CD14-positive monocyte (primary cell): ENCODE results near the gene GCC2. TPM values are rescaled to one million over a fixed set of nuclear protein-coding genes. Genes with fewer than 3 reads are reported as not detected.

Experiments used
- DNase-seq, 3 donors: peaks; one replicate each; pipeline ENCODE4 v3.0.0-alpha.2; 2011 to 2022
- H2AFZ ChIP-seq: 2 replicates; pipeline ENCODE4 v1.6.0; 2012; ENCODE audit warnings: mild to moderate bottlenecking, low read depth, low read length, inconsistent platforms; ENCODE audit not compliant: insufficient read depth, poor library complexity, severe bottlenecking
- H3K27ac ChIP-seq, 2 donors: 1 replicate in 1 of 2; 2 replicates in 1 of 2; pipeline ENCODE4 v1.5.1; 2012 to 2013; ENCODE audit warnings: low read length in 2 of 2, control low read depth in 1 of 2, inconsistent platforms in 1 of 2, low read depth in 1 of 2, mild to moderate bottlenecking in 1 of 2
- H3K27me3 ChIP-seq, 2 donors: one replicate each; pipeline versions ENCODE4 v1.6.0 to v1.6.1; 2011 to 2013; ENCODE audit warnings: low read length in 2 of 2; ENCODE audit not compliant: control insufficient read depth in 2 of 2, insufficient read depth in 2 of 2
- H3K36me3 ChIP-seq, 2 donors: replicated peaks in 1 of 2; 1 replicate in 1 of 2; 2 replicates in 1 of 2; pipeline versions ENCODE4 v1.5.1 to v1.6.1; 2012 to 2013; ENCODE audit warnings: low read length in 2 of 2, control low read depth in 1 of 2, inconsistent platforms in 1 of 2, mild to moderate bottlenecking in 1 of 2; ENCODE audit not compliant: insufficient read depth in 2 of 2, control insufficient read depth in 1 of 2
- H3K4me1 ChIP-seq, 2 donors: 1 replicate in 1 of 2; 2 replicates in 1 of 2; pipeline versions ENCODE4 v1.5.1 to v1.6.1; 2012 to 2013; ENCODE audit warnings: low read length in 2 of 2, control low read depth in 1 of 2, inconsistent platforms in 1 of 2, mild to moderate bottlenecking in 1 of 2, moderate library complexity in 1 of 2; ENCODE audit not compliant: insufficient read depth in 2 of 2, control insufficient read depth in 1 of 2
- H3K4me2 ChIP-seq: replicated peaks from 2 replicates; pipeline ENCODE3; 2012; ENCODE audit warnings: low read length, moderate library complexity, mild to moderate bottlenecking; ENCODE audit not compliant: poor library complexity, severe bottlenecking; ENCODE audit errors: extremely low read depth
- H3K4me3 ChIP-seq, 3 experiments: fragments of 200-600 bp in 1 of 3; sonication (generic) in 1 of 3; replicated peaks in 1 of 3; 1 replicate in 2 of 3; 2 replicates in 1 of 3; pipeline ENCODE4 v1.5.1; 2011 to 2013; ENCODE audit warnings: low read length in 3 of 3, mild to moderate bottlenecking in 3 of 3, control low read depth in 2 of 3, low read depth in 2 of 3, inconsistent platforms in 1 of 3, moderate library complexity in 1 of 3
- H3K79me2 ChIP-seq: 2 replicates; pipeline ENCODE4 v1.6.0; 2012; ENCODE audit warnings: mild to moderate bottlenecking, control low read depth, inconsistent platforms, low read length, moderate library complexity; ENCODE audit not compliant: insufficient read depth
- H3K9ac ChIP-seq: 2 replicates; pipeline ENCODE4 v1.6.0; 2017; ENCODE audit warnings: low read length, mild to moderate bottlenecking; ENCODE audit not compliant: insufficient read depth, poor library complexity, severe bottlenecking
- H3K9me3 ChIP-seq, 2 donors: replicated peaks in 1 of 2; 1 replicate in 1 of 2; 2 replicates in 1 of 2; pipeline versions ENCODE4 v1.5.1 to v1.6.1; 2012 to 2013; ENCODE audit warnings: low read length in 2 of 2, control low read depth in 1 of 2; ENCODE audit not compliant: control insufficient read depth in 1 of 2, insufficient read depth in 1 of 2
- H4K20me1 ChIP-seq: 2 replicates; pipeline ENCODE4 v1.6.0; 2012; ENCODE audit warnings: mild to moderate bottlenecking, low read length, control low read depth, moderate library complexity; ENCODE audit not compliant: insufficient read depth
- H3K27ac Mint-ChIP-seq, 7 donors: one replicate each; pipeline ENCODE4 v1.8.0; 2020; ENCODE audit warnings: mild to moderate bottlenecking in 7 of 7, mixed read lengths in 7 of 7, moderate library complexity in 6 of 7, inconsistent platforms in 2 of 7
- H3K27me3 Mint-ChIP-seq, 3 donors: one replicate each; pipeline ENCODE4 v1.8.0; 2021 to 2022; ENCODE audit warnings: low read depth in 3 of 3, mild to moderate bottlenecking in 3 of 3, mixed read lengths in 3 of 3, moderate library complexity in 3 of 3, inconsistent platforms in 1 of 3
- H3K36me3 Mint-ChIP-seq, 2 donors: one replicate each; pipeline ENCODE4 v1.8.0; 2020; ENCODE audit warnings: mixed read lengths in 2 of 2, inconsistent platforms in 1 of 2, mild to moderate bottlenecking in 1 of 2
- H3K4me1 Mint-ChIP-seq: one replicate; pipeline ENCODE4 v1.8.0; 2020; ENCODE audit warnings: mild to moderate bottlenecking, mixed read lengths
- H3K4me3 Mint-ChIP-seq, 2 donors: one replicate each; pipeline ENCODE4 v1.8.0; 2020; ENCODE audit warnings: mild to moderate bottlenecking in 2 of 2, mixed read lengths in 2 of 2, moderate library complexity in 1 of 2
- H3K9me3 Mint-ChIP-seq, 7 donors: one replicate each; pipeline ENCODE4 v1.8.0; 2020 to 2022; ENCODE audit warnings: mixed read lengths in 7 of 7, mild to moderate bottlenecking in 6 of 7, moderate library complexity in 6 of 7, inconsistent platforms in 2 of 7
- CTCF ChIP-seq: fragments of 200-600 bp; IDR thresholded peaks from one replicate; pipeline ENCODE4 v1.8.0; 2022; ENCODE audit warnings: antibody characterized with exemption, mild to moderate bottlenecking
- WGBS: methylation state at CpG from one replicate; pipeline ENCODE4 v1.1.5; 2013; ENCODE audit warnings: missing lambda C conversion rate; ENCODE audit not compliant: insufficient coverage; 5-methylcytosine and 5-hydroxymethylcytosine counted together
- intact Hi-C, 2 donors: fragments of 100-400 bp; cut with micrococcal nuclease; formaldehyde crosslinking; loops; one replicate each; pipeline versions ENCODE4 v1.15.0 to v1.15.1; 2023
- polyA plus RNA-seq, 3 donors: library from polyadenylated mRNA; depleted of rRNA in 1 of 3; unstranded in 2 of 3; stranded (reverse) in 1 of 3; fragments of 300-500 nt in 2 of 3; fragments of >200 nt in 1 of 3; fragmentation: Illumina TruSeq in 2 of 3; gene quantifications; 1 replicate in 2 of 3; 2 replicates in 1 of 3; pipeline ENCODE4 v1.2.3, GENCODE V29; 2012 to 2021

Gene GCC2
- polyA plus RNA-seq, 3 donors, result 6.0 to 13.7 (median 6.6) TPM

- Mint-ChIP-seq H3K27me3 (peaks cover 0 to 2% (median 0%) of the 10 kb centered on the region in 3 donors), H3K4me3 (no peak overlapping the region), H3K36me3 (no peaks in the 10 kb centered on the region), H3K9me3 (peaks cover 0 to 3% (median 0%) of the 10 kb centered on the region in 7 donors), H3K27ac (no peak overlapping the region), H3K4me1 (peaks cover 14% of the 10 kb centered on the region)
- H2AFZ ChIP-seq, result no peak overlapping the region
- no peaks in the 10 kb centered on the region for H3K9me3 ChIP-seq
- no peaks in the 10 kb centered on the region for H3K27me3 ChIP-seq
- no peak overlapping the region for H3K9ac ChIP-seq
- H3K27ac ChIP-seq, result no peak overlapping the region
- H3K36me3 ChIP-seq, result no peaks in the 10 kb centered on the region
- DNase-seq, result no peak
- H4K20me1 ChIP-seq, result no peaks in the 10 kb centered on the region
- intact Hi-C loops, result loop anchor here (5.0 to 10.0 kb wide), 2 partner anchors 87 to 90 kb away; partner anchors contain the start of gene LIMS1 (in 2 of the 2)
- TF ChIP-seq CTCF, result no peak
- no peak overlapping the region for H3K4me2 ChIP-seq
- peaks cover 14 to 17% of the 10 kb centered on the region in 2 donors for H3K4me1 ChIP-seq
- H3K79me2 ChIP-seq, result peaks cover 11% of the 10 kb centered on the region
- no CpG with 5 or more reads among the region's 1 CpG for WGBS
- no peak overlapping the region for H3K4me3 ChIP-seq
Observed at GRCh38 chr2:108444941-108445840, 3.8 kb upstream of the GCC2 start.

GRCh38 chr2:108446703-108447102 is 2.3 kb upstream of the GCC2 start:
- no peak for TF ChIP-seq CTCF
- Histone ChIP-seq H3K9me3 (no peaks in the 10 kb centered on the region), H3K9ac (no peak overlapping the region), H3K36me3 (peaks cover 0 to 6% of the 10 kb centered on the region in 2 donors), H3K4me3 (no peak overlapping the region), H3K4me1 (peaks cover 15 to 18% of the 10 kb centered on the region in 2 donors), H4K20me1 (no peaks in the 10 kb centered on the region), H3K79me2 (peaks cover 14% of the 10 kb centered on the region), H3K27me3 (no peaks in the 10 kb centered on the region), H3K27ac (no peak overlapping the region), H3K4me2 (no peak overlapping the region), H2AFZ (no peak overlapping the region)
- Mint-ChIP-seq H3K27ac (no peak overlapping the region), H3K4me1 (peaks cover 14% of the 10 kb centered on the region), H3K36me3 (peaks cover 3 to 6% of the 10 kb centered on the region in 2 donors), H3K4me3 (no peak overlapping the region), H3K9me3 (peaks cover 0 to 3% (median 0%) of the 10 kb centered on the region in 7 donors), H3K27me3 (peaks cover 0 to 4% (median 0%) of the 10 kb centered on the region in 3 donors)
- intact Hi-C loops, result loop anchor here (5.0 to 10.0 kb wide), 2 partner anchors 86 to 88 kb away; partner anchors contain the start of gene LIMS1 (in 2 of the 2)
- 100% methylated on average over 2 of the region's 2 CpGs for WGBS
- DNase-seq, result no peak
